ENCODE measurements around the gene SRGAP1.

Gene SRGAP1

GRCh38 chr12:63966606-63966975 lies 122.1 kb downstream of the SRGAP1 start:
- DNase-seq (ENCODE audit: low read depth): no peak

GRCh38 chr12:63967358-63968145 lies 123.1 kb downstream of the SRGAP1 start:
- DNase-seq (ENCODE audit: low read depth): no peak

DNA sequence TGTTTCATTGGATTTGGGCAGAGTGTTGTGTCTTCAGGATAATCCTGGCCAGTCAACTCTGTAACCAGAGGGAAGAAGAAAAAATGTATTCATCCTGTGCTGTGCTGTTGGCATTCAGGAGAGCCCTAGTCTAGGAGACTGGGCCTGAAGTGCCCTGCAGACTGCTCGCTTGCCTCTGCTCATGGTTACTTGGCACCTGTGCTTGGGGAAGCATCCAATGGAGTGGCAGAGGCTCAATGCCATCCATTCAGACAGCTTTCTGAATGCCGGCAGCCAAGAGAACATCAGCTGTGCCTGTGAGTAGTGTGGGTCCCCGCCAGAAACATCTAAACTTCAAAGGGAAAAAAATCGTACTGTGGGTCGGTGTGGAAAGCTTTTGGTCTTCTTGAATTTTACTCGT lies 124.2 kb downstream of the SRGAP1 start:
- no peak for DNase-seq (ENCODE audit: low read depth)

- no peak for DNase-seq (ENCODE audit: low read depth)
Measured at GRCh38 chr12:63976902-63977395, 132.4 kb downstream of the SRGAP1 start.

- no peak for DNase-seq (ENCODE audit: low read depth)
Measured at GRCh38 chr12:63977441-63977840, 132.9 kb downstream of the SRGAP1 start.

DNA sequence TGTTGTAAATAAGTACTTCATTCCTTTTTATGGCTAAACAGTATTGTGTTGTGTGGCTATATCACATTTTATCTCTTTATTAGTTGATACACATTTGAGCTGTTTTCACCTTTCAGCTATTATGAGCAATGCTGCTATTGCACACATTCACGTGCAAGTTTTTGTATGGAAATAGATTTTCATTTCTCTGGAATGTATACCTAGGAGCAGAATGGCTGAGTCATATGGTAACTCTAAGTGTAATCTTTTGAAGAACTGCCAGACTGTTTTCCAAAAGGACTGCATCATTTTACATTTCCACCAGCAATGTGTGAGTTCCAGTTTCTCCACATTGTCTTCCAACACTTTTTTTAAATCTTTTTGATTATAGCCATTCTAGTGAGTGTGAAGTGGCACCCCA lies 134.0 kb downstream of the SRGAP1 start:
- no peak for DNase-seq (ENCODE audit: low read depth)

DNA sequence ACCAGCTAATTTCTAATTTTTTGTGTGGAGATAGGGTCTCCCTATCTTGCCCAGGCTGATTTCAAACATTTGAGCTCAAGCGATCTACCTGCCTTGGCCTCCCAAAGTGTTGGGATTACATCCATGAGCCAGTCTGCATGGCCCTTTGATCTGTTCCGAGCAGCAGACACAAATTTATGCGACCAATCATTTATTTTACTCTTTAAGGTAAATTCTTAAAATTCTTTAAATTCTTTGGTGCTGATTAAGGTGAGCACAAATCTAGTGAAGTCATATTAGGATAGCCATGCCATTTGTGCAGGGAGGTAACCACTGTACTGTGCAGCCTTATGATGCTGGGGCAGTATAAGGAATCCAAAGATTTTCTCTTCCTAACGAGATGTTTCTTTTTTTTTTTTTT lies 135.7 kb downstream of the SRGAP1 start:
- DNase-seq (ENCODE audit: low read depth): no peak

DNA sequence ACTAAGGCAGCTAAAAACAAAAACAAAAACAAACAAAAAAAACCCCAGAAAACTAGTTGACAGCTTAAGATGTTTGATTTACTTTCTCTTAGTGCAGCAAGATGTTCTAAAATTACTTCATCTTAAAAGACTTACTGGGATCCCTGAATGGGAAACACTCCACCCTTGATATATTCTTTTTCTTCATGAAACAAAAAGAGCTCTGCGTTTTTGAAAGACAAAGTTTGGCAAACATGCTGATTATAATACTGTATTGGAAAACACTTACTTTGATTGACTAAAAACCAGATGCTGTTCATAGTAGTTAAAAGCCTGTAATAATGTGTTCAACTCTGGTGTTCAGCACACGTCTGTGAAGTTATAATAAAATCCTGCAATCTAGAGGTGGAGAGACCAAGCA lies 136.8 kb downstream of the SRGAP1 start:
- no peak for DNase-seq (ENCODE audit: low read depth)

GRCh38 chr12:63982604-63983295 lies 138.2 kb downstream of the SRGAP1 start:
- DNase-seq (ENCODE audit: low read depth): no peak

- DNase-seq (ENCODE audit: low read depth): no peak
Measured at GRCh38 chr12:63985456-63985855, 141.0 kb downstream of the SRGAP1 start.

GRCh38 chr12:63985945-63986344 lies 141.4 kb downstream of the SRGAP1 start:
- no peak for DNase-seq (ENCODE audit: low read depth)

DNA sequence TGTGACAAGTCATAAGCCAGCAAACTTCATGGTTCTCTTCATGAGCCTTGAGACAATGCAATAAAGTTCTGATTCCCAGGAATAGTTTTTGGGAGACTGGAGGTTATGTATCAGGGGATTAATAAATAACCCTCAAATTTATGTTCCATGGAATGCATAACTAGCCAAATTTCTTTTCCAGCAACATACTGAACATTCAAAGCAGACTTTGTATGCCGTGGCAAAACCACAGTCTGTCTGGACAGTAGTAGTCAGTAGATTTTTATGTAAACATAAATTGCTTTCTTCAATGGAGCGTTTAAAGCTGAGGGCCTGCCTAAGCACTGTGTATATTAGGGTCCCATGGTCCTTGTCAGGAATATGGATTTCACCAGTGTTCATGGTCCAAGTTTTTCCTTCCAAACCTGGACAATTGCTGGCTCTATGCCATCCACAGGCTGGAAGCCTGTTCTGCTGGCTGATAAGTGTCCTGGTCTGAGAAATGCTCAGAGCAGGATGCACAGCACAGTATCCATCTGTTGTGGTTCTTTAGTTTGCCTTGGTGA lies 144.9 kb downstream of the SRGAP1 start:
- no peak for DNase-seq (ENCODE audit: low read depth)

GRCh38 chr12:63990828-63991547 lies 146.5 kb downstream of the SRGAP1 start:
- DNase-seq (ENCODE audit: low read depth): no peak

DNA sequence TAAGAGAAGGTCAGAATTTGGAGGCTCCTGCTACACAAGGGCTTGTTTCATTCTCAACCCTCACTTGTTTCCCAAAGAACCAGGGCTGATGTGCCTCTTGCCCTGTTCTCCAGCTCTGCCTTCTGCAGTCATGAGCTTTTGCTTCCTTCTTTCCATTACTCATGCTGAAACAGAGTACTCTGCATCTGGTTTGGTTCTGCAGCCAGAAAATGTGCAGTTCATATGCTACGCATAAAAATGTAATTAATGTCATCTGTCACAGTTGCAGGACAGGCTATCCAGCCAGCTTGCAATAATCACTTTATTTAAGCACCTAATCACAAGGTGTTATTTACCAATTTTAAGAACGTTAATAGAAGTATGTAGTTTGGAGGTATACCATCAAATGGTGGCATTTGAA lies 150.2 kb downstream of the SRGAP1 start:
- DNase-seq (ENCODE audit: low read depth): no peak

DNA sequence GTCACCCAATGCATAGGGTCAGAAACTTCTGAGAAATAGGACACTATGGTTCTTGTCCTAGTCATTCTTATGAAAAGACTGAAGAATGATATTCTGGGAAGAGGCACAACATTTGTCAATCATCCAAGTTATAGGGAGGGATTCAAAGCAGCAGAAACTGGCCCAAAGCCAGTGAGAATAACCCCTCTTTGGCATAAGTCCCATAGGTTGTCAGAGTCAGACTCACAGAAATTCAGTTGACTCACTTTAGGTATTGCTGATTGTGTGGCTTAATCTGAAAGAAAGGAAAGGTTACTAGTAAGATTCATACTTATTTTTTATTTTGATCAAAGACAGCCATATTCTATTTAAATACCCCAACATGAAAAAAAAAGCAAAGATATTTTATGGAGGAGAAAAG lies 151.0 kb downstream of the SRGAP1 start:
- no peak for DNase-seq (ENCODE audit: low read depth)

DNA sequence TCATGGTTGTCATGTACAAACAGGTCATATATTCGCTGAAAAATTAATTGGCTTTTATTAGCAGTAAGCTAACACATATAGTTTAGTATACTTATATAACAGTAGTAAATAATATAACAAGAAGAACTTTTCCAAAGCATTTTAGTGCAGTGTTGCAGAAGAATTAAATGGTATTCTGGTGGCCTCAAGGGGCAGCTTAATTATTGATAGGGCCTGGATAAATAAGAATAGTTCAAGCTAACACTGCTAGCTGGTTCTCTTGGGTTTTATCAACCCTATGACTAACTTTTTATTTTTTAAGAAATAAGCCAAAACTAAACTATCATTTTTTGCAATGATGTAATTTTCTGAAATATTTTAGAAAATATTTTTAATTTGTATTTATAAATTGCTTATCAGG lies 152.1 kb downstream of the SRGAP1 start:
- DNase-seq (ENCODE audit: low read depth): no peak

DNA sequence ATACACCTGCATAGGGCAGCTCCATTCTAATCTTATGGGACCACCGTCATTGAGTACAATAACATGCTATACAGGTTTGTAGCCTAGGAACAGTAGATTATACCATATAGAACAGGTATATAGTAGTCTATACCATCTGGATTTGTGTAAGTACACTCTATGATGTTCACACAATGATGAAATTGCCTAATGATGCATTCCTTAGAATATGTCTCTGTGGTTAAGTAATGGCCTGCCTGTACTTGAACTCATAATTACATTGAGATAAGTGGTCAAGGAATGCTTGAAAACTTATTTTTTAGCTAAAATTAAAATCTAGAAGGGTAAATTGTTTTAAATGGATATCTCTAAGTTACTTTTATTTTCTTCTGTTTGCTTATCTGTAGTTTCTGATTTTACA lies 152.7 kb downstream of the SRGAP1 start:
- no peak for DNase-seq (ENCODE audit: low read depth)

GRCh38 chr12:63998584-63998983 lies 154.1 kb downstream of the SRGAP1 start:
- no peak for DNase-seq (ENCODE audit: low read depth)

DNA sequence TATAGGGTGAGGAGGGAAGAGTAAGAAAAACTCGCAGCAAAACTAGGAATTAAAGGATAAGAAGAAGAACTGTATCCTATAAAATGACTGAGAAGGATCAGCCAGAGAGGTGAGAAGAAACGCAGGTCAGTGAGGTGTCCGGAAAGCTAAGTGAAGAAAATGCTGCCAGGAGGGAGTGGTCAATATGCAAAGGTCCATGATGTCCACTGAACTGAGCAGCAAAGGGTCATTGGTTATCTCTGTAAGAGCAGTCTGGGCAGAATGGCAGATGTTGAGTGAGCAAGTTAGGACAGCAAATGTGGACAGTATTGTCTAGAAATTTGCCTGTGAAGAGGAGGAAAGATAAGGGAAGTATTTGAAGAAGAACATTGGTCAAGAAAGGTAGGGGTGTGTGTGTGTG lies 155.4 kb downstream of the SRGAP1 start:
- no peak for DNase-seq (ENCODE audit: low read depth)

DNA sequence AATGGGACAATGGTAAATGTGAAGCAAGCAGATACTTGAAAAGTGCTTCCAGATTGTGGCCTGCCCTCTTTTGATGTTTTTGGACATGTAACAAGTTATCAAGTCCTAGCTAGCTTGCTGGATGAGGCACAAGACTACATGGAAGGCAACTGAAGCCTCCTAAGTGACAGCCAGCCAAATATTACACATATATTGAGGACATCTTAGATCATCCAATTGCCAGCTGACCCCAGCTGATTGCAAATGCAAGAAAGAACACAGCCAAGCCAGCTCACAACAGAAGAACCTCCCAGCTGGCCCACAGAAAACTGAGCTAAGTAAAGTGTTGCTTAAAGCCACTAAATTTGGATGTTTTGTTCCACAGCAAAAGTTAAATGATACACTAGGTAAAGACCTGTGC lies 156.9 kb downstream of the SRGAP1 start:
- DNase-seq (ENCODE audit: low read depth): no peak

DNA sequence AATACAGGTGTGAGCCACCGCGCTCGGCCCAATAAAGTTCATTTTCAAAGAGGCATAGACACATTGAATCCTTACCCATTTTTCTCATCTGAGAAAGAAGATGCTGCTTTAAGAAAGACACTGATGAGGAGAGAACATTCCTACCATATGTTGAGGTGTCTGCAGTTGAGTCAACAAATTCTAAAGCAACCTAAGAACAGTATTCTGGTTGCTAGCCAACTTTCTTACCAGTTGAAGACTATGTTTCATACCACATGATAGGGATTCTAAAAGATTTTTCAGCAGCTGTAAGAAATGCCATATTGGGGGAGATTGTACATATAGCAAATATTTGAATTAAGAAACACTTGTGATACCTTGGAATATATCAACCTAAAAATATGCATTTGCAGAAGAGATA lies 160.1 kb downstream of the SRGAP1 start:
- no peak for DNase-seq (ENCODE audit: low read depth)

GRCh38 chr12:64006211-64006825 lies 161.8 kb downstream of the SRGAP1 start:
- DNase-seq (ENCODE audit: low read depth): no peak

Data from activated T-cell treated with anti-CD3 and anti-CD28 coated beads for 48 hours (primary cell).